Activated CD8-positive, alpha-beta memory T cell treated with anti-CD3 and anti-CD28 coated beads for 48 hours (primary cell): ENCODE results near the gene CTSH.

Source experiments
- DNase-seq, 3 experiments: peaks; one replicate each; pipeline ENCODE4 v3.0.0-alpha.2; 2020; ENCODE audit warnings: low read depth in 2 of 3, low spot score in 2 of 3

CTSH gene

DNA sequence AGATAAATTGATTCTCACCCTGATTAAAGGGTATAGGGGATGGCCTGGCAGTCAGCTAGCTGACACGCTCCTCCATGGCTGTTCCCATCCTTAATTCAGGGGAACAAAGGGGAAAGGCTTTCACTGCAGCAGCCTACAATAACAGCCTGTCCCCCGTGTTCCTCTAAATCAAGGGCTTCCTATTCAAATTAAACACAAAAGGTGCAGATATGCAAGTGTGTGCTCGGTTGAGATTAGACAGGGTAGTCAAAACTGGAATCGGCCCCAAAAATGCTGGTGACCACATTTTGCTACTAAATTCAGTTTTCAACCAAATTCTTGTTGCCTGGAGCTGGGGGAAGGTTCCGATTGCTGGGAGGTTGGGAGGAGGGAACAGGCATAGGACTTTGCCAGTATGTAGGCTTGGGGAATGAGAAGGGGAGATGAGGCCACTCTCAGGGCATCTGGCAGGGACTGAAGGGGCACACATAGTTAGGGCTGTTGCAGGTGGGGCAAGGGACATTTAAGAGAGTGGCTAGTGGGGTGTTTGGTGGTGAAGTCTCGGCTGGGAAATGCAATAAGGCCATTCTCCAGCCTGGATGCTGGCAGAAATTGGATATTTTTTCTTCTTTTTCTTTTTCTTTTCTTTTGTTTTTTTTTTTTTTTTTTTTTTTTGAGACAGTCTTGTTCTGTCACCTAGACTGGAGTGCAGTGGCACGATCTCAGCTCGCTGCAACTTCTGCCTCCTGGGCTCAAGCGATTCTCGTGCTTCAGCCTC is 32.9 kb upstream of the CTSH start:
- no peak for DNase-seq

DNA sequence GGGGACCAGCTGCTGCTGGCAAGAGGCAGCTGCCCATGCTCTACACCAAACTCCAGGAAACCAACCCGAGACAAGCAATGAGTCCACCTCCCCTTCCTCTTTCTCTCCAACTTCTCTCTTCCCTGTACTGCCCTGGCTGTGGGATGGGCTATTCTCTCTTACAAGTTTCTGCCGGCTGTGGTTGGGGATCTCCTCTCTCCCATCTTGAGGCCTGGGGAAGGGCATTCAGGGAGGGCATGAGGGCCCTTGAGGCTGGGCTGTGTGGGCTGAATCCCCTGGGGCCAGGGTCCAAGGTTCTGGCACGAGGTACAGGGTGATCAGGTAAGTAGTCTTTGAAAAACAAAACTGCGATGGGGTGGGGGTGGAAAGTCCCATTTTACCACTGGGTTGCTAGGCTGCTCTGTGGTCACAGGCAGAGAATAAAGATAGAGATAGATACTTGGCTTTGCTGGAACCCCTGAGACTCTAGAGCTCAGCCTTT is 32.3 kb upstream of the CTSH start:
- DNase-seq = no peak

DNA sequence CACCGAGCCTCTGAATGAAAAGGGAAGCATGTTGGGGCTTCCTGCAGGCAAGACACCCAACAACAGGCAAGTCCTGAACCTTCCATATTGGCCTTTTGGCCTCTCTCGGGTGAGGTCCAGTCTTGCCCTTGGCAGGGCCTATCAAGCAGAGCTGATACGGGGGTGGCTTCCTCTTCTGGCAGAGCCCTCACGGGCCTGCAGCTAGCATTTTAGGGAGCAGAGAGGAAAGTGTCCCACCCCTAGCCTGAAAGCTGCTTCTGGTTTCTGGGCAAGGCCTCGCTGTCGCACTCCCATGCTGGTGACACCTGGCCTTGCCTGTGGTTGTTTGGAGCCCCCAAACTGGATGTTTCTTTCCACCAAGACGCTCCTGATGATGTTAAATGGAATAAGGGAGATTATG is 31.8 kb upstream of the CTSH start:
- DNase-seq = no peak

DNA sequence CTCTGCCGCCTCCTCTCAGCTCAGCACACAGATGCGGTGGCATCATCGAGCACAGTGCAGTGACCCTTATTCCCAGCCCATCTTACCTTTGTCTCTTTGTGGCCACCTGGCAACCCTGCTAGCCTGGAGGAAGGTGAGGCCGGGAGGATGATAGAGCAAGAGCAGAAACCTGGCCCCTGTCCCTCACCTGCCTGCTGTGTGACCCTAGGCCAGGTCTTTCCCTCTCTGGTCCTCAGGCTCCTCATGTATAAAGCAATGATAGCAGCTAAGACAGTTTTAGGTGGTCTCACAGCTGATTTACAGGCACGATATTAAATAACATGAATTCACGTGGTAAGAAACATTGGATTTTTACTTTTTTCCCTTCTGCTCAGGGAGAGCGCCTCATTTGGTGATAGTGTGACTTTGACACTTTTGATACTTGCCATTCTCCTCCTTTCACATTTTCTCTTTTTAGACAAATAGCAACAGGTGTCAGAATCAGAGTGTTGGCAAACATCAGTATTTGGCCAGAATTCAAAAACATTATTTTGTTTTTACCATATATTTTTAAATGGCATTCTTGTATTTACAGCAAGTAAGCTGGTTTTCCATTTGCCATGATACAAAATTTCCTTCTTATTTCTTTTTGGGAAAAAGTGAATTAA is 29.5 kb upstream of the CTSH start:
- no peak for DNase-seq

DNA sequence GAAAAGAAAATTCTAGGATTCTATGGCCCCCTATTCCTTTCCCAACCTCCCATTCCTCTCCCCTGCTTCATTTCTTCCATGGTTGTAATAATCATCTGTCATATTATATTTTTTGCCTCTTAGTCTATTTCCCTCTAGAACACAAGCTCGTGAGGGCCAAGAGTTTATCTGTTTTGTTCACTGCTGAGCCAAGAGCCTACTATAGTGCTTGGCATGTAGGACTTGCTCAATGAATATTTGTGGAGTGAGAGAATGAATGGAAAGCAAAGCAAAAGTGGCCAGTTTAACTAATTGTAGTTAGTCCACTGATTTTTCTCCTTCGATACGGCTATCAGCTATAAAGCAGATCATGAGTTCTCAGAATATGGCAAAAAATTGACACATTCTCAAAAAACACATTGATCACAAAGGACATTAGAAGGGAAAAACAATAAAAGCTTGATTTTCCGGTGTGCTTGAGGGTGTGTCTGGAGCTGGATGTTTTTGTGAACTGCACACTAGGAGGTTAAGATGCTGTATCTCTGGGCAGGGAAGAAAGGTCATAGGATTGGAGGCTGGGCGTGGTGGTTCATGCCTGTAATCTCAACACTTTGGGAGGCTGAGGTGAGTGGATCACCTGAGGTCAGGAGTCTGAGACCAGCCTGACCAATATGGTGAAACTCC is 25.0 kb upstream of the CTSH start:
- no peak for DNase-seq

DNA sequence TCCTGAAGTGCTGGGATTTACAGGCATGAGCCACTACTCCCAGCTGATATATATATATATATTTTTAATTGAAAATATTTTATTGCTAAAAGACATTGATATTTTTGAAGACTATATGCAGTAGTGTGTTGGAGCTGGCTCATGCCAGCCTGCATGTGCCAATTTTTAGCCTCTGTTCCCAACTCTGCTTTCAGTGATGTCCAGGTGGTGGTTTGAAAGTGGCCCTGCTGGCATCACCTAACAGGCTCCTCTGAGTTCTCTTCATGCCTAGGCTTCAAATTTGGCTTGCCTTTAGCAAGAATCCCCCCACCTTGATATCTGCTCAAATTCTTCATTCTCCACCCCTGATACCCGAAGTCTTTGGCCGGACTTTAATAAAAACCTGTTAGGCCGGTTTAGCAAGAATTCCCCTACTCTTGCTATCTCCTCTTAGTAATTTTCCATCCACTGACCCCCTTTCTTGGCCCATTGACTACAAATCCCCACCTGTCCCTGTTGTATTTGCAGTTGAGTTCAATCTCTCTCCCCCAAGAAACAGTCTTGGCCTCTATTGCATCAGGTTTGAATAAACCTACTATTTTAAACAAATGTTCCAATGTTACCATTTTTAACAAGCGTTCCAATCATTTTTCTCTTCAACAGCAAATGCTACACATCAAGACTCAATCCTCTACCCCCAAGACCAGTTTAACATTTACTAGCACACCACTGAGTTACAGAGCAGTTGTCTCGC is 23.9 kb upstream of the CTSH start:
- no peak for DNase-seq

DNA sequence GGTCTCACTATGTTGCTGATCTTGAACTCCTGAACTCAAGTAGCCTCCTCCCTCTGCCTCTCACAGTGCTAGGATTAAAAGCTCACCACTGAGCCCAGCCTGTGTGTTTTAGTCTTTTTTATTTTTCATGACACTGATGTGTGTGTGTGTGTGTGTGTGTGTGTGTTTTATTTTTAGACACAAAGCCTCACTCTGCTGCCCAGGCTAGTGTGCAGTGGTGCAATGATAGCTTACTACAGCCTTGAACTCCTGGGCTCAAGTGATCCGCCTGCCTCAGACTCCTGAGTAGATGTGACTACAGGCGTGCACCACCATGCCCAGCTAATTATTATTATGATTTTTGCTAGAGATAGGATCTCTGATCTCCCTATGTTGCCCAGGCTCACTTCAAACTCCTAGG is 23.3 kb upstream of the CTSH start:
- no peak for DNase-seq

DNA sequence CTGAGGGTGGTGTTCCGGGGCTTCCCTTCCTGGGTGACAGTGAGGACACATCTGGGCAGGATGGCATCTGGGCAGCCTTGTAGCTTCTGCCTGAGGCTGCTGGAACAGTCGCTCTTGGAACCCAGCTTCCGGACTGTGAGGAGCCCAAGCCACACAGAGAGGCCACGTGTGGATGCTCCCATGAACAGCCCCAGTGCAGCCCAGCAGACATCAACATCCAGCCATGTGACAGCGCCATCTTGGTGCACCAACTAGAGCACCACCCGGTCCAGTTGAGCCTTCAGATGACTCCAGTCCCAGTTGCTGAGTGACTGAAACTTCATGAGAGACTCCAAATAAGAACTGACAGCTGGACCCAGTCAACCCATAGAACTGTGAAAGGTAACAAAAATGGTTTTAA is 15.5 kb upstream of the CTSH start:
- DNase-seq = no peak

DNA sequence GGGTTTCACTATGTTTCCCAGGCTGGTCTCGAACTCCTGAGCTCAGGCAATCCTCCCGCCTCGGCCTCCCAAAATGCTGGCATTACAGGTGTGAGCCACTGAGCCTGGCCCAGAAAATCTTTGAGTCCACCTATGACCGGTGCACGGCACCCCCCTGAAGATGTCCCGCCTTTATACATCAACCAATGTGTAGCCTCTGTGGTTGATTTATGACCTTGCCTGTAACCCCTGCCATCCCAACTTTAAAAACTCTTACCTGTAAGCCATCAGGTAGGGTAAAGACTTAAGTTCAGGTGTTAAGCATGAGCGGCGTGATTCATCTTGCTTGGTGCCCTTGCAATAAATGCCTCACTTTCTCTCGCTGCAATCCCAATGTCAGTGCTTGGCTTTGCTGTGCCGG is 14.5 kb upstream of the CTSH start:
- no peak for DNase-seq

DNA sequence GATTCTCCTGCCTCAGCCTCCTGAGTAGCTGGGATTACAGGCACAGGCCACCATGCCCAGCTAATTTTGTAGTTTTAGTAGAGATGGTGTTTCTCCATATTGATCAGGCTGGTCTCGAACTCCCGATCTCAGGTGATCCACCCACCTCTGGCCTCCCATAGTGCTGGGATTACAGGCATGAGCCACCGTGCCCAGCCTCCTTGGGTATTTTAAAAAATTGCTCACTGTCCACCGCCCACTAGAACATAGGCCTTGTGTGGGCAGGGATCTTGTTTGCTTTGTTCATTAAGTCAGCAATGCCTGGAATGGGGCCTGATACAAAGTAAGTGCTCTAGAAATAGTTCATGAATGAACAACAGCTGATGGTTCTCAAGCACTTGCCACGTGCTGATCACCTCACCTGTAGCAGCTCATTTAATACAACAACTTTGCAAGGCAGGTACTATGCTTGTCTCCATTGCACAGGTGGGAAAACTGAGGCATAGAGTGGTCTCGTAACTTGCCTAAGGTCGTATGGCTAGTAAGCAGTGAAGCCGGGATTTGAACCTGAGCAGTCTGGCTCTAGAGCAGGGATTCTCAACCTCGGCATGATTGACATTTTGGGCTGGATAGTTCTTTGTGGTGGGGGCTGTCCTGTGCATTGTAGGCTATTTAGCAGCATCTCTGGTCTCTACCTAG is 12.7 kb upstream of the CTSH start:
- DNase-seq = no peak

DNA sequence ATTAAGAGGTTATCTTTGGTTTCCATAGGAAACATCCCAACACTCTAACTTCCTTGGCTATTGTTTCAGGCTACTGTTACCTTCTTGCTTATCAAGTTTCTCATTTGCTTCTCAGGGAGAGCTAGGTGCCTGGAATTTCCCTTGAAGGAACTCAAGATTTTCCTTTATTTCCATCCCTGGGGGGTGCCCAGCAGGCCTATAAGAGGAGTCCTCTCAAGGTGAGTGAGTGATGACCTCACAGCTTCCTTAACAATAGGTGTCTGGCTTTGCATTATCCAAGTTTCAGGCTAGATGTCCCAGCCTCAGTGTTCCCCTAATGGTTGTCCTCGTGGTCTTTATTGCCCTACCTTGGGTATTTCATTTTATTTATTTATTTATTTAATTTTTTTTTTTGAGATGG is 12.1 kb upstream of the CTSH start:
- no peak for DNase-seq

DNA sequence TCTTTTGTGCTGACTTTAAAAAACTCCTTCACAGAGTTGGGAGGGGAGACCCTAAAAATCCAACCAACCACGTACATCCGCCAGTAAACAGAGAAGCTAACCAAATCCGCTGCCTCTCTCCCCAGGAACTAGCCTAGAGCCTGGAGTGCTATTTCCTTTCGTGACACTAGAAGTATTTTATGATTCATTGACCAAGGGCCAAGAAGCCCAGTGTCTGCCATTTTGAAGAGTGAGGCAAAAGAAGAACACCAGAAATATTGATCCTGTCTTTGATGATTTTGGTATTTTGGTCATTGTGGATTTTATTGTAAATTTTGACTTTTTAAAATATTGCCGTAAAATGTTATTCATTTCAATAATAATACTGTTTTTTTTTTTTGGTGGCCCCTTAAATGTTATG is 10.5 kb upstream of the CTSH start:
- DNase-seq = no peak

DNA sequence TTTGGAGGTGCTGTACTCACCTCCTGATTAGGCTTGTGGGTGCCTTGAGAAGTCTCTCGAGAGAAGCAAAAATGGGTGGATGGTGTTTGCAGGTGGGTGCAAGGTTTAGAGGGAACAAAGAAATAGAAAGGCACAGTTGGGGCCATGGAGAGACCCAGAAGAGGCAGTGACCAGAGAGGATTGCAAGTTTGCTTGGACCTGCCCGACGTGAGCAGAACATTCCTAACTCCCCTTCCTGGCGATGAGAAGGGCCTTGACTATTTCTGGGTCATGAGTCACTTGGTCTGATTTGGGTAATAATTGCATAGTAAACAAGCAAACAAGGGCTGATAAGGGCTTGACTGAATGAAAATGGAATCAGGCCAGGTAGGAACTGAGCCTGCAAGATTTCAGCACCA is 7.0 kb upstream of the CTSH start:
- no peak for DNase-seq

DNA sequence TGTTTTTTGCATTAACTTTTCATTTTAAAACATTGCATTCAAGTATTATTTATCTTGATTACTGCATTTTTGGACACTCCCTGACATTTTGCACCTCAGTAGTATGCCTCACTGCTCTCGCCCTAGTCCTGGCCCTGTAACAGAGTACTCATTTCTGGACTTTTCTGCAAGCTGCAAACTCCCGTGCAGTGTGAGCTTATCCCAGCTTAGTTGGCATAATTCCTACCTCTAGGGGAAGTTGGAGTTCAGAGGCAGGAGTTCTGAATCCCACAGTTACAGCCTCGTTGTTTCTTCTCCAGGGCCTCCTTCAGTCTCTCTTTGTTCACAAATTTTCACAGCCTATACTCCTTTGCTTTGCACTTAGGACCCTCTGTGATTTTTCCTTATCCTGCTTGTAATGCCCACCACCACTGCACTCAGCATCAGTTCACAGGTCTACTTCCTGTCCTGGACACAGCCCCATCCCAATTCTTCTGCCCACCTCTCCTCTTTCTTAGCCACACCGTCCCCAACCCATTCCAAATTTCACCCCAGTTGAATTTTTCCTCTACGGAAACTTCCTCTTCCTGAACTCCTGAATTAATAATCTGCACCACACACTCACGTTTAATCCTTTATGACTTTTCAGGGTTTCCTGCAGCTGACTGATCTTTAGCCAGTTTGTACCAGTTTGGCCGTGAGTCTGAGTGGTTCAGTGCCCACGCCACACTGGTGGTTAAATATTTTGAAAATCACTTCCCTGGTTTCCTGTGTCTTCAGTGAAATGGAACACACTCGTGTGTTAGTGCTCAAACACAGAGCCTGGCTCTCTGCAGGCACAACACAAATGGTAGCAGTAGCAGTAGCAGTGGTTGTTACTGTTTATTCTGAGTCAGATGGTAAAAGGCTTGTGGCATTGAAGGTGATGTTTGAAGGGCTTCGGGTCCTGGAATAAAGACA is 6.3 kb upstream of the CTSH start:
- no peak for DNase-seq

DNA sequence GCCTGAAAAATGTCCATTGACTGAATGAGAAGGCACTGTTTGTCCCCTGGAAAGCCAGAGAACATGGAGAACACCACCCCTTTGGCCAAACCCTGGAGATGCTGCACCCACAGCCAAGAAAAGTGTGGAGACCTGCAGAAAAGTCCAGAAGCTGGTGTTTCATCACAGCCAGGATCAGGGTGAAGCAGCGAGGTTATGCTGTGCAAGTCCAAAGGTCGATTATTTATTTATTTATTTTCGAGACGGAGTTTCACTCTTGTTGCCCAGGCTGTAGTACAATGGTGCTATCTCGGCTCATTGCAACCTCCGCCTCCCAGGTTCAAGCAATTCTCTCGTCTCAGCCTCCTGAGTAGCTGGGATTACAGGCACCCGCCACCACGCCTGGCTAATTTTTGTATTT is 5.5 kb upstream of the CTSH start:
- DNase-seq = no peak

DNA sequence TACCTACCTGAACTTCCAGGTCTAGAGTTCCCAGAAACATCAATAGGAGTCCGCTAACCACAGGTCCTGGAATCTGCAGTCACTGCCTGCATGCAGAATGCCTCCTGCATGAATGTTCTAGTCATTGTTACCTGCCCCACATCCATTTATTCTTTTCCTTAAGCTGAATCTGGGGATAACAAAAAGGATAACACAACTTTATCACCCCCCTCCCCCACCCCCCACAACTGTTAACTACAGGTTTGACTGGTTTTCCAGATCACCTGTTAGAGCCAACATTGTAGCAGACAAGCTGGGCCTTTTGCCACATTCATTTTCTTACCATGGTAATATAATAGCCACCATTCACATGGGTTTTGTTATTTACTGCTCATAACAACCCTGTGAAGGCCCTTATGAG is 4.6 kb upstream of the CTSH start:
- DNase-seq = no peak

DNA sequence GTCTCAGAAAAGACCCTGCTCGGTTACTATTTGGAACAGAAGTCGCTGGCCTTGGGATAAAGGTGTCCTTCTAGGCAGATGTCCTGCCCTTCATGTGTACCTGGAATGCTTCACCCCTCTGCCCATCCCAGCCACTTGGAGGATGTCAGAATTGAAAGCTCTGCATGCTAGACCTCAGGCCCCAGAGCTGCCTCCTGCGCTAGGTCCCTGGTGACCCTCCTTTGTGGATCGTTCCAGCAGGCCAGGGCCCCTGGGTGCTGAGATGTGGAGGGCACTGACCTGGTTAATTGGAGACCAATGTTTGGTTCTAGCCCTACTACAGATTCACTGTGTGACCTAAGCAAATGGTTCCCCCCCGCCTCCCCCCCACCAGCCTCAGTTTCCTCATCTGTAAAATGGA is 2.7 kb upstream of the CTSH start:
- no peak for DNase-seq

DNA sequence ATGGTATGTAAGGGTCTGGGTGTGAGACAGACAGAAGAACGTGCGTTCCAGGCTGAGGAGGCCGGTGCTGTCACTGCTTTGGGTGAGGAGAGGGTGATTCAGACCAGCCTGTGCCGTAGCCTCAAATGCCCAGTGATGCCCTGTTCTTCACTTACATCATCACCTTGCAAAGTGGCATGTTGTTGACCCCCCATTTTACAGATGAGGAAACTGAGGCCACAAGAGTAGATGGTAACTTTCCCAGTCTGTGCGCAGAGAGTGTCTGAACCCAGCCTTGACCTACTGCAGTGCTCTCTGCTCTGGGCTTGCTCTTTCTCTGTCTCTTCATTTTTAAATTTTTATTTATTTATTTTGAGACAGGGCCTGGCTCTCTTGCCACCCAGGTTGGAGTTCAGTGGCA is 1.6 kb upstream of the CTSH start:
- DNase-seq = no peak

DNA sequence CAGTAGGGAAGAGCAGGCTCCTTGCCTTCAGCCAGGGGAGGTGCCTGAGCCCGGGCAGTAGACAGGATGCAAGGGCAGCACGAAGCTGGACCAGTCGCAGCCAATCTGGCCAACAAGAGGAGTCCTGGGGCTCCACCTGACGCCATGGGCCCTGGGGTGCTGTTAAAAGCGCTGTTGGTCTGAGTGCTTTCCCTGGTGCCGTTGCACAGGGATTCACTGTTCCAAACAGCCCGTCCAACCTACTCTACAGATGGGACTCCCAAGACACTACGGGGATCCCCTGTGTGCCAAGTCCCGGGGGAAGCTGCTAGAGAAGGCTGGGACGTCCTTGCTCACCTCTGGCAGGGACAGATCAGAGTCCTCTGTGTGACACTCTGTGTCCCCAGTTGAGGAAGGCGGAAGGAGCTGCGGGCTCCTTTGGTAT is 632 bp downstream of the CTSH start:
- no peak for DNase-seq

DNA sequence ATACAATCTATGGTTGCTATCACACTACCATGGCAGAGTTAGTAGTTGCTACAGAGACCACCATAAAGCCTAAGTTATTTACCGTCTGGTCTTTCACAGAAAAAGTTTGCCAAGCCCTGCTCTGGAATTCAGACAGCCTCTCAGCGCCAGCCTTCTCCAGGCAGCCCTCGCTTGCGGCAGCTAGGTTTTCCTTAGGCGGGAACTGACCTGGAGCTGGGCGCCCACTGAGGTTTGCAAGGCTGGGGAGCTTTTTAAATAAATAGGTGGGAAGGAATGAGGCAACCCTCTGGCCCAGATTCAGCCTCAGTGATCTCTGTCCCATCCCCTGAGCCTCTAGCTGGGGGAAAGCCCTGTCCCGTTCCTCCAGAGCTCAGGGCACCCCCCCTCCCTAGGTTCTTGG is 1.2 kb downstream of the CTSH start:
- DNase-seq = no peak
